ENCODE measurements around the gene NRSN1. TPM values are rescaled to one million over a fixed set of nuclear protein-coding genes. Genes with fewer than 3 reads are reported as not detected.
A peak's percentile ranks its signal among the peaks of the same experiment; 100 is the strongest.

The NRSN1 gene
- total and polyA plus RNA-seq, 9 donors, result 0.13 TPM; not detected in 8

- peak in 1 of 5 donors; percentile 34 for DNase-seq
- no peak overlapping the region for H3K27ac ChIP-seq
- TF ChIP-seq EP300 (IDR thresholded peaks at IDR 0.05) (no peak), POLR2A (IDR thresholded peaks at IDR 0.05) (no peak)
- TF ChIP-seq, protein P1, sequence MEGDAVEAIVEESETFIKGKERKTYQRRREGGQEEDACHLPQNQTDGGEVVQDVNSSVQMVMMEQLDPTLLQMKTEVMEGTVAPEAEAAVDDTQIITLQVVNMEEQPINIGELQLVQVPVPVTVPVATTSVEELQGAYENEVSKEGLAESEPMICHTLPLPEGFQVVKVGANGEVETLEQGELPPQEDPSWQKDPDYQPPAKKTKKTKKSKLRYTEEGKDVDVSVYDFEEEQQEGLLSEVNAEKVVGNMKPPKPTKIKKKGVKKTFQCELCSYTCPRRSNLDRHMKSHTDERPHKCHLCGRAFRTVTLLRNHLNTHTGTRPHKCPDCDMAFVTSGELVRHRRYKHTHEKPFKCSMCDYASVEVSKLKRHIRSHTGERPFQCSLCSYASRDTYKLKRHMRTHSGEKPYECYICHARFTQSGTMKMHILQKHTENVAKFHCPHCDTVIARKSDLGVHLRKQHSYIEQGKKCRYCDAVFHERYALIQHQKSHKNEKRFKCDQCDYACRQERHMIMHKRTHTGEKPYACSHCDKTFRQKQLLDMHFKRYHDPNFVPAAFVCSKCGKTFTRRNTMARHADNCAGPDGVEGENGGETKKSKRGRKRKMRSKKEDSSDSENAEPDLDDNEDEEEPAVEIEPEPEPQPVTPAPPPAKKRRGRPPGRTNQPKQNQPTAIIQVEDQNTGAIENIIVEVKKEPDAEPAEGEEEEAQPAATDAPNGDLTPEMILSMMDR (IDR thresholded peaks at IDR 0.05), result no peak
- WGBS, 3 donors, result 0 to 2% (median 1%) methylated on average over 6 of the region's 6 CpGs
- no peaks in the 10 kb centered on the region for H3K9me3 ChIP-seq
- no peak overlapping the region for H3K4me3 ChIP-seq
- peaks cover 1% of the 10 kb centered on the region for H3K4me1 ChIP-seq (ENCODE audit: insufficient read depth)
- H3K36me3 ChIP-seq, result no peaks in the 10 kb centered on the region
- intact Hi-C loops (cut with DNase I), result no loop called here
- H3K27me3 ChIP-seq, result no peaks in the 10 kb centered on the region
These were observed 674 bp downstream of the NRSN1 start for GRCh38 chr6:24126586-24127192.

DNA sequence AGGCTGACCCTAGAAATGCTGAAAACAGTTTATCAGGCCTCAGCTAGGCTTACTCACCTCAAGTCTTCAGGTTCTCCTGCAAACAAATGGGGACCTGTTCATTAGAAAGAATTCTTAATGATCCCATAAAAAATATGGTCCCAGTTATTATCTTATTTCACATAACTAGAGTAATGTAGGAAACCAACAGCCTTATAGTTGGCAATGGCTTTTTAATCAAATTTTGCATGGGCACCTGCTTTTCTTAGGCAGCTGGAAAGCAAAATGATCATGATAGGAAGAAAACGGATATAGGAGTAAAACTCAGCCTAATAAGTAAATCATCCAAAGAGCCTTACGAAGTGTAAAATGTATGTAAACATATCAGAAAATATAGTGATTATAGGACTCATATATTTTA is 1.3 kb downstream of the NRSN1 start:
- WGBS, 3 donors, result 70 to 75% (median 74%) methylated on average over 2 of the region's 2 CpGs
- no peaks in the 10 kb centered on the region for H3K9me3 ChIP-seq
- H3K27me3 ChIP-seq, result no peaks in the 10 kb centered on the region
- no peak for DNase-seq
- H3K27ac ChIP-seq, result no peak overlapping the region
- intact Hi-C loops (cut with DNase I), result no loop called here
- no peaks in the 10 kb centered on the region for H3K36me3 ChIP-seq
- TF ChIP-seq POLR2A (IDR thresholded peaks at IDR 0.05) (no peak), EP300 (IDR thresholded peaks at IDR 0.05) (no peak)
- TF ChIP-seq, protein P1 (IDR thresholded peaks at IDR 0.05), result no peak
- peaks cover 1% of the 10 kb centered on the region for H3K4me1 ChIP-seq (ENCODE audit: insufficient read depth)
- H3K4me3 ChIP-seq, result no peak overlapping the region

- H3K4me3 ChIP-seq, result no peak overlapping the region
- H3K36me3 ChIP-seq, result no peaks in the 10 kb centered on the region
- H3K4me1 ChIP-seq (ENCODE audit: insufficient read depth), result no peaks in the 10 kb centered on the region
- WGBS, 3 donors, result 44 to 62% (median 49%) methylated on average over 2 of the region's 2 CpGs
- H3K27ac ChIP-seq, result no peak overlapping the region
- DNase-seq, result no peak
- no peaks in the 10 kb centered on the region for H3K9me3 ChIP-seq
- TF ChIP-seq POLR2A (IDR thresholded peaks at IDR 0.05) (no peak), EP300 (IDR thresholded peaks at IDR 0.05) (no peak)
- TF ChIP-seq, protein P1 (IDR thresholded peaks at IDR 0.05), result no peak
- no peaks in the 10 kb centered on the region for H3K27me3 ChIP-seq
- intact Hi-C loops (cut with DNase I), result no loop called here
These were observed 5.7 kb downstream of the NRSN1 start for GRCh38 chr6:24131751-24132150.

- Histone ChIP-seq H3K36me3 (no peaks in the 10 kb centered on the region), H3K4me3 (no peak overlapping the region)
- 79 to 87% (median 86%) methylated on average over 2 of the region's 2 CpGs for WGBS, 3 donors
These were observed 13.1 kb downstream of the NRSN1 start for GRCh38 chr6:24139080-24139479.

More at GRCh38 chr6:24139080-24139479, 13.1 kb downstream of the NRSN1 start:
- H3K4me1 ChIP-seq (ENCODE audit: insufficient read depth), result no peaks in the 10 kb centered on the region
- DNase-seq, result no peak
- no peak overlapping the region for H3K27ac ChIP-seq
- no peak for TF ChIP-seq POLR2A (IDR thresholded peaks at IDR 0.05)
- TF ChIP-seq, protein P1 (IDR thresholded peaks at IDR 0.05), result no peak
- no peak for TF ChIP-seq EP300 (IDR thresholded peaks at IDR 0.05)
- no peaks in the 10 kb centered on the region for H3K27me3 ChIP-seq
- H3K9me3 ChIP-seq, result no peaks in the 10 kb centered on the region
- intact Hi-C loops (cut with DNase I), result no loop called here
